ENCODE data around the gene EHD4.

GRCh38 chr15:41897363-41897799 is 75.0 kb downstream of the EHD4 start:
- no peak for TF ChIP-seq EZH2 (IDR thresholded peaks at IDR 0.05; ENCODE audit: low read length, missing control alignments)
- TF ChIP-seq, protein P1, sequence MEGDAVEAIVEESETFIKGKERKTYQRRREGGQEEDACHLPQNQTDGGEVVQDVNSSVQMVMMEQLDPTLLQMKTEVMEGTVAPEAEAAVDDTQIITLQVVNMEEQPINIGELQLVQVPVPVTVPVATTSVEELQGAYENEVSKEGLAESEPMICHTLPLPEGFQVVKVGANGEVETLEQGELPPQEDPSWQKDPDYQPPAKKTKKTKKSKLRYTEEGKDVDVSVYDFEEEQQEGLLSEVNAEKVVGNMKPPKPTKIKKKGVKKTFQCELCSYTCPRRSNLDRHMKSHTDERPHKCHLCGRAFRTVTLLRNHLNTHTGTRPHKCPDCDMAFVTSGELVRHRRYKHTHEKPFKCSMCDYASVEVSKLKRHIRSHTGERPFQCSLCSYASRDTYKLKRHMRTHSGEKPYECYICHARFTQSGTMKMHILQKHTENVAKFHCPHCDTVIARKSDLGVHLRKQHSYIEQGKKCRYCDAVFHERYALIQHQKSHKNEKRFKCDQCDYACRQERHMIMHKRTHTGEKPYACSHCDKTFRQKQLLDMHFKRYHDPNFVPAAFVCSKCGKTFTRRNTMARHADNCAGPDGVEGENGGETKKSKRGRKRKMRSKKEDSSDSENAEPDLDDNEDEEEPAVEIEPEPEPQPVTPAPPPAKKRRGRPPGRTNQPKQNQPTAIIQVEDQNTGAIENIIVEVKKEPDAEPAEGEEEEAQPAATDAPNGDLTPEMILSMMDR (conservative IDR thresholded peaks at IDR 0.05 in 1 of 2, IDR thresholded peaks at IDR 0.05 in 1 of 2; ENCODE audit: low read depth in 1 of 2, low read length in 2 of 2), result no peak

All from fibroblast of lung (primary cell).